ENCODE data around the gene OSM. TPM values are rescaled to one million over a fixed set of nuclear protein-coding genes. Genes with fewer than 3 reads are reported as not detected.

Gene OSM
- total RNA-seq, 1 donor from 2014 or later: 0.36 TPM

- peak; percentile 68 for DNase-seq (ENCODE audit: low spot score)
These were observed 31.5 kb upstream of the OSM start for GRCh38 chr22:30297991-30298701.

- DNase-seq (ENCODE audit: low spot score): no peak
These were observed 30.8 kb upstream of the OSM start for GRCh38 chr22:30297276-30297990.

GRCh38 chr22:30296833-30297232 lies 30.2 kb upstream of the OSM start:
- DNase-seq (ENCODE audit: low spot score): no peak

- DNase-seq (ENCODE audit: low spot score): no peak
These were observed 29.7 kb upstream of the OSM start for GRCh38 chr22:30296324-30296723.

- no peak for DNase-seq (ENCODE audit: low spot score)
These were observed 28.9 kb upstream of the OSM start for GRCh38 chr22:30295576-30295975.

- DNase-seq (ENCODE audit: low spot score): no peak
These were observed 28.2 kb upstream of the OSM start for GRCh38 chr22:30294830-30295229.

- DNase-seq (ENCODE audit: low spot score): no peak
These were observed 27.4 kb upstream of the OSM start for GRCh38 chr22:30294066-30294465.

- no peak for DNase-seq (ENCODE audit: low spot score)
These were observed 26.4 kb upstream of the OSM start for GRCh38 chr22:30293026-30293425.

GRCh38 chr22:30292069-30292970 lies 25.7 kb upstream of the OSM start:
- DNase-seq (ENCODE audit: low spot score): no peak

- DNase-seq (ENCODE audit: low spot score): peak; percentile 94
These were observed 24.6 kb upstream of the OSM start for GRCh38 chr22:30291058-30291892.

GRCh38 chr22:30290342-30291057 lies 23.8 kb upstream of the OSM start:
- DNase-seq (ENCODE audit: low spot score): peak; percentile 63

- DNase-seq (ENCODE audit: low spot score): no peak
These were observed 23.3 kb upstream of the OSM start for GRCh38 chr22:30289980-30290313.

- DNase-seq (ENCODE audit: low spot score): peak; percentile 99
These were observed 22.7 kb upstream of the OSM start, which contains the start of gene CASTOR1 for GRCh38 chr22:30289141-30289979. Gene CASTOR1, minus strand, starts transcription at chr22:30289505. Its CDS starts 8 bp downstream, at chr22:30289497.

GRCh38 chr22:30288419-30289140 lies 21.9 kb upstream of the OSM start:
- no peak for DNase-seq (ENCODE audit: low spot score)

GRCh38 chr22:30287648-30288418 lies 21.2 kb upstream of the OSM start:
- peak; percentile 84 for DNase-seq (ENCODE audit: low spot score)

GRCh38 chr22:30286813-30287647 lies 20.4 kb upstream of the OSM start:
- DNase-seq (ENCODE audit: low spot score): peak; percentile 76

- no peak for DNase-seq (ENCODE audit: low spot score)
These were observed 19.7 kb upstream of the OSM start for GRCh38 chr22:30286331-30286730.

GRCh38 chr22:30285846-30286200 lies 19.2 kb upstream of the OSM start:
- DNase-seq (ENCODE audit: low spot score): no peak

Data from ureter (tissue), 1 donor.